Testis (tissue), 2 donors: ENCODE data around the gene DBN1.

Source experiments
- POLR2A ChIP-seq: fragments of 450-650 bp; IDR thresholded peaks from one replicate; pipeline ENCODE4 v1.6.1; 2017; ENCODE audit warnings: antibody characterized with exemption, mild to moderate bottlenecking, moderate library complexity
- TF ChIP-seq, protein P1 (sequence below), 3 experiments: fragments of 450-650 bp in 2 of 3; fragments of 200-600 bp in 1 of 3; sonication (generic) in 1 of 3; IDR thresholded peaks; one replicate each; pipeline ENCODE4 v1.5.1; 2016 to 2019; ENCODE audit warnings: antibody characterized with exemption in 3 of 3, mild to moderate bottlenecking in 2 of 3, moderate library complexity in 1 of 3

DNA sequence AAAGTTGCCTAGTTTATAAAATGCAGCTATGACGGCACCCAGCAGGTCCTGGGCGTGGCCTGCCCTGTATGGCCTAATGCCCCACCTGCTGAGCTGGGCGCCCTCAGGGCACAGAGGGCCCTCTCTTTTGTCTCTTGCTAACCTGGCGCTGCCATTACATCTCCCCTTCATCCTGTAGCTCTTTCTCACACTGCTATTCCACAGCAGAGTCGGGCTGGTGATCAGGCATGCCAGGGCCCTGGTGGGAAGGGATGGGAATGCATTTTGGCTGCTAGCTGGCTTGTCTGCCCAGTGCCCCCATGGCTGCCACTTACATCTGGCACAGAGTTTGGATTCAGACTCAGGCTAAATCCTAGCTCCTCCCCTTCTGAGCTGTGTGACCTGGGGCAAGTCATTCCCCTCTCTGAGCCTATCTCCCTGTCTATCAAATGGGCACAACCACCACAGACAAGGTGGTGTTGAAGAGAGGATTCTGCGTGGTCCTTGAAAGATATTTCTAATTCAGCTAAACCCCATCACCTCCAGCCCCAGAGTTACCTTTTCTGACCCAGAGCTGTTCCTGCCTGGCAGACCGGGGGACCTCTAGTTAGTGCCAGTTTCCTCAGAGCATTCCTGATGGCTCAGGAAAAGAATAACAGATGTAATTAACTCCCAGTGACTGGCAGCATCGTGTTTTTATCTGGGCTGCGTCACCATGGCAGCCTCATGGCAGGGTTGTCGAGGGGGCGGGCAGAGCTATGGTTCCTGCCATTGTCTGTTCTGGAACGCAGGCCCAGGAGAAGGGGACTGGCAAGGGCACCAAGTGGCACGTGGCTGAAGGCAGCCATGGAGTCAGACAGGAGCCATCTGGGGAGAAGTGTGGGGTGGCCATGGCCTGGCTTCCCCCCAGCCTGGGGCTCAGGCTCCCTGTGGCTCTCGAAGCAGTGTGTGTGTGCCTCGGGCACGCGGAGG is 20.5 kb downstream of the DBN1 start:
- TF ChIP-seq, protein P1, sequence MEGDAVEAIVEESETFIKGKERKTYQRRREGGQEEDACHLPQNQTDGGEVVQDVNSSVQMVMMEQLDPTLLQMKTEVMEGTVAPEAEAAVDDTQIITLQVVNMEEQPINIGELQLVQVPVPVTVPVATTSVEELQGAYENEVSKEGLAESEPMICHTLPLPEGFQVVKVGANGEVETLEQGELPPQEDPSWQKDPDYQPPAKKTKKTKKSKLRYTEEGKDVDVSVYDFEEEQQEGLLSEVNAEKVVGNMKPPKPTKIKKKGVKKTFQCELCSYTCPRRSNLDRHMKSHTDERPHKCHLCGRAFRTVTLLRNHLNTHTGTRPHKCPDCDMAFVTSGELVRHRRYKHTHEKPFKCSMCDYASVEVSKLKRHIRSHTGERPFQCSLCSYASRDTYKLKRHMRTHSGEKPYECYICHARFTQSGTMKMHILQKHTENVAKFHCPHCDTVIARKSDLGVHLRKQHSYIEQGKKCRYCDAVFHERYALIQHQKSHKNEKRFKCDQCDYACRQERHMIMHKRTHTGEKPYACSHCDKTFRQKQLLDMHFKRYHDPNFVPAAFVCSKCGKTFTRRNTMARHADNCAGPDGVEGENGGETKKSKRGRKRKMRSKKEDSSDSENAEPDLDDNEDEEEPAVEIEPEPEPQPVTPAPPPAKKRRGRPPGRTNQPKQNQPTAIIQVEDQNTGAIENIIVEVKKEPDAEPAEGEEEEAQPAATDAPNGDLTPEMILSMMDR (IDR thresholded peaks at IDR 0.05): no peak
- TF ChIP-seq POLR2A: no peak
